HG03139 (cell line): Measurements from ENCODE around the gene PRTG.

Experiments used
- ATAC-seq: cut with Tn5 transposase; IDR thresholded peaks from one replicate; pipeline ENCODE4 v1.9.1; 2021; ENCODE audit not compliant: unreplicated experiment

The PRTG gene

DNA sequence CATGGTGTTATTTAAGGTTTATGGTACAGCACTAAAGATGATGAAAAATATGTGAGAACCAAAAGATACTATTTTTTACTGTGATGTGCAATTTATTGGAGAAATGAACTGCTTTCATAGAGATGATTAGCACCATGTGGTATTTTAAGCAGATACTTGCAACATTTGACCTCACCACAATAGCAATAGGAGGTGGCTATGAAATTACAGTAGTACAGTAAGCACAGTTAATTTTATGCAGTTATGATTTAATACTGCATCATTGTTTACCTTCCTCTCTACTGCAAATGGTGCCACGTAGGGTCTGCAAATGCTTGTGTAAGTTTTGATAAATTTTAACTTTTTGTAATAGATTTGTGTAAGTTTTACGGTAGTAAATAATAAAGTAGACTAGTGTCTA, 168.9 kb downstream of the PRTG start:
- ATAC-seq: no peak

DNA sequence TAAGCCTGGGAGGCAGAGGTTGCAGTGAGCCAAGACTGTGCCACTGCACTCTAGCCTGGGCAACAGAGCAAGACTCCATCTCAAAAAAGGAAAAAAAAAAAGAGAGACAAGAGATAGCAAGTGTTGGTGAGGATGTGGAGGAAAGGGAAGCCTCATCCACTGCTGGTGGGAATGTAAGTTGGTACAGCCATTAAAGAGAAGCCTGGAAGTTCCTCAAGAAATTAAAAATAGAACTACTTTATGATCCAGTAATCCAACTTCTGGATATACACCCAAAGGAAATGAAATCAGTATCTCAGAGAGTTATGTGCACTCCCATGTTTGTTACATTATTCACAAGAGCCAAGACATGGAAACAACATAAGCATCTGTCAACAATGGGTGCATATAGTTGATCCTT, 169.7 kb downstream of the PRTG start:
- no peak for ATAC-seq

DNA sequence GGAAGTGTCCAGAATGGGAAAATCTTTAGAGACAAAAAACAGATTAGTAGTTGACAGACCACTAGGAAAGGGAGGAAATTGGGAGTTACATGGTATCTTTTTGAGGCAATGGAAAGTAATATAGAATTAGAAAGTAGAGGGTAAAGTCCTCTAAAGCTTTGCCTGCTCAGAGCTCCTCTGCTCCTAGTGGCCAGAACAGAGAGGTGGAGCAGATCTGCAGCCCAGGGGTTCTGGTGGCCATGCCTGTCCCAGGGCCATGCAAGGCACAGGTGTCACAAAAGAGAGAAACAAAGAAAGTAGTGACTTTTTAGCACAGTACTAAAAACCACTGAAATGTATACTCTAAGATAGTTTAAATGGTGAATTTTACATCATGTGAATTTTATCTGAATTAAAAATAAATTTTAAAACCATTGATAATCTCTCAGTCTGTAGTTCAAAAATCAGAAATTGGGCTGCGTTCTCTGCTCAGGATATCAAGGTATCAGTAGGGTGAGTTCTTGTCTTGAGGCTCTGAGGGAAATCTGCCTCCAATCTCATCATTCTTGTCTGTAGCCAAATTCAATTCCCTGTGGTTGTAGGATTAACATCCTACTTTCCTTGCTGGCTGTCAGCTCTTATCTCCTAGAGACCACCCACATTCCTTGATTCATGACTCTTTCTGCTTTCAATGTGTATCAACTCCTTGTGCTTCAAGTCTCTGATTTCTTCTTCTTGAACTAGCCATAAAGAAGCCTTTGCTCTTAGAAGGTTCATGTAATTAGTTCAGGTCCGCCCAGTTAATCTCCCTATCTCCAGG, 178.4 kb downstream of the PRTG start:
- no peak for ATAC-seq

DNA sequence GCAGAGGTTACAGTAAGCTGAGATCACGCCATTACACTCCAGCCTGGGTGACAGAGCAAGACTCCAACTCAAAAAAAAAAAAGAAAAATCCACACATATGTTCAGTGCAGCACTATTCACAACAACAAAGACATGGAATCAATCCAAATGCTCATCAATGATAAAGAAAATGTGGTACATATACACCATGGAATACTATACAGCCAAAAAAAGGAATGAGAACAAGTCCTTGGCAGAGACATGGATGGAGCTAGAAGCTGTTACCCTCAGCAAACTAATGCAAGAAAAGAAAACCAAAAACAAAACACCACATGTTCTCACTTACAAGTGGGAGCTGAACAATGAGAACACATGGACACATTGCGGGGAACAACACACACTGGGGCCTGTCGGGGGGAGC, 180.4 kb downstream of the PRTG start:
- ATAC-seq: no peak
